DOHH2 (cell line): ENCODE measurements around the gene MTX2.

ENCODE experiments used
- CTCF ChIP-seq: fragments of 200-600 bp; sonication (generic); IDR thresholded peaks from one replicate; pipeline ENCODE4 v1.5.1; 2014; ENCODE audit warnings: antibody characterized with exemption, mild to moderate bottlenecking, low read depth, low read length; ENCODE audit not compliant: poor library complexity, severe bottlenecking
- EZH2phosphoT487 ChIP-seq: fragments of 200-600 bp; sonication (generic); IDR thresholded peaks from 2 replicates; pipeline ENCODE4 v1.6.1; 2017; ENCODE audit warnings: borderline replicate concordance, mild to moderate bottlenecking, antibody characterized with exemption, low read length, moderate library complexity, mixed read lengths

GRCh38 chr2:176285321-176285720, 16.1 kb downstream of the MTX2 start:
- no peak for TF ChIP-seq CTCF
- no peak for TF ChIP-seq EZH2phosphoT487
